Smooth muscle cell (in vitro differentiated cells): ENCODE results near the gene PRRX1. TPM values are rescaled to one million over a fixed set of nuclear protein-coding genes. Genes with fewer than 3 reads are reported as not detected.

ENCODE experiments used
- DNase-seq: peaks from one replicate; lab custom pipeline; 2025; ENCODE audit not compliant: unreplicated experiment; lab: John Stamatoyannopoulos, UW
- H2AFZ ChIP-seq: fragments of 200-600 bp; sonication (generic); 2 replicates; pipeline ENCODE4 v1.6.0; 2016; ENCODE audit warnings: antibody characterized with exemption, low read depth, mild to moderate bottlenecking
- H3F3A ChIP-seq: fragments of 200-600 bp; sonication (generic); 2 replicates; pipeline ENCODE4 v1.6.0; 2017; ENCODE audit warnings: antibody characterized with exemption, low read depth
- H3K27ac ChIP-seq: fragments of 200-600 bp; sonication (generic); 2 replicates; pipeline ENCODE4 v1.5.1; 2016; ENCODE audit warnings: low read depth, mild to moderate bottlenecking
- H3K27me3 ChIP-seq: fragments of 200-600 bp; sonication (generic); 2 replicates; pipeline ENCODE4 v1.6.1; 2016; ENCODE audit warnings: low read depth, mild to moderate bottlenecking
- H3K36me3 ChIP-seq: fragments of 200-600 bp; sonication (generic); 2 replicates; pipeline ENCODE4 v1.5.1; 2016; ENCODE audit warnings: low read depth
- H3K4me1 ChIP-seq: fragments of 200-600 bp; sonication (generic); 2 replicates; pipeline ENCODE4 v1.5.1; 2016; ENCODE audit warnings: low read depth
- H3K4me2 ChIP-seq: fragments of 200-600 bp; sonication (generic); 2 replicates; pipeline ENCODE4 v1.6.0; 2016; ENCODE audit warnings: mild to moderate bottlenecking
- H3K4me3 ChIP-seq: fragments of 200-600 bp; sonication (generic); 2 replicates; pipeline ENCODE4 v1.5.1; 2016; ENCODE audit warnings: mild to moderate bottlenecking
- H3K79me2 ChIP-seq: fragments of 200-600 bp; sonication (generic); 2 replicates; pipeline ENCODE4 v1.6.0; 2016; ENCODE audit warnings: low read depth, mild to moderate bottlenecking
- H3K9ac ChIP-seq: fragments of 200-600 bp; sonication (generic); 2 replicates; pipeline ENCODE4 v1.6.0; 2016; ENCODE audit warnings: low read depth
- H3K9me3 ChIP-seq: fragments of 200-600 bp; sonication (generic); replicated peaks from 2 replicates; pipeline ENCODE4 v1.5.1; 2016; ENCODE audit warnings: low read depth
- H4K20me1 ChIP-seq: fragments of 200-600 bp; sonication (generic); 2 replicates; pipeline ENCODE4 v1.6.0; 2016; ENCODE audit warnings: low read depth
- CTCF ChIP-seq: fragments of 200-600 bp; sonication (generic); IDR thresholded peaks from 2 replicates; pipeline ENCODE4 v1.5.1; 2017; ENCODE audit warnings: borderline replicate concordance, mild to moderate bottlenecking, antibody characterized with exemption; ENCODE audit not compliant: insufficient read depth, poor library complexity, severe bottlenecking
- WGBS: methylation state at CpG from one replicate; pipeline ENCODE4 v1.1.7; 2016; ENCODE audit warnings: low lambda C conversion rate; 5-methylcytosine and 5-hydroxymethylcytosine counted together
- polyA plus RNA-seq: library from polyadenylated mRNA; unstranded; fragments of >200 nt; fragmentation: Nextera tagmentation; extraction: Ambion mirVana; gene quantifications from 2 replicates; pipeline ENCODE4 v1.2.1, GENCODE V29; 2016
- total RNA-seq: library from RNA; depleted of rRNA; stranded (reverse); fragments of >200 nt; gene quantifications from 2 replicates; pipeline ENCODE4 v1.2.3, GENCODE V29; 2014

PRRX1 gene
- total and polyA plus RNA-seq, 2 experiments from 2014 or later: 31.9 to 59.6 TPM

DNA sequence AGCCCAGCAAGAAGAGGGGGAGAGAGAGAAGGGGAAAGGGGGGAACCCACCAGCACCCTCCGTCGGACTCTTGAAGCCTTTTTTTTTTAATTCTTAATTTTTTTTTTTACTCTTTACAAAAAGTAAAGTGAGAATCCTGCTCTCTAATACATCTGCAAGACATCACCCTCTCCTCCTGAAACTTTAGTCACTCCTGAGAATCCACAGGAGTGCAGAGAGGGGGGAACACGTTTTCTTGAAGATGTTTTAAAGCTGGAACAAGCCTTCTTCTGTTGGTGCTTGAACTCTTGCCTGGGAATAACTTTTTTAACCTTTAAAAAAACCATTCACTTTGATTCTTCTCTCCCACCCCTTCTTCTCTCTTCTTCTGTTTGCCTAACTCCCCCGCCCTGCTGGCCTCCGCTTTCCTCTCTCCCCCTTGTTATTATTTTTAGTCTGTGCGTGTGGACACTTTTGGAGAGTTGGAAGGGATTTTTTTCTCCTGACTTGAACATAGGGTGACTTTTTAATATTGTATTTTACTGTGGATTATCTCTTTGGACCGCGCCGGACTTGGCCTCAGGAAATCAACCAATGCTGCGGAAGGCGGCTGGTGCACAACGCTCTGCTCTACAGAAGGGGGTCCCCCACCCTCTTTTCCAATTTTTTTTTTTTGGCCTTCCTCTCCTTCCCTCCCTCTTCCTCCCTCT lies 383 bp upstream of the PRRX1 start:
- Histone ChIP-seq H3K9ac (peak overlapping the region; percentile 73), H3K36me3 (no peaks in the 10 kb centered on the region), H3K27me3 (peaks cover 73% of the 10 kb centered on the region), H3F3A (no peaks in the 10 kb centered on the region), H3K4me2 (peak overlapping the region; percentile 92), H3K9me3 (no peaks in the 10 kb centered on the region), H3K79me2 (peaks cover 45% of the 10 kb centered on the region), H2AFZ (peak overlapping the region; percentile 67), H4K20me1 (no peaks in the 10 kb centered on the region), H3K4me1 (peaks cover 48% of the 10 kb centered on the region), H3K4me3 (peak overlapping the region; percentile 82), H3K27ac (peak overlapping the region; percentile 76)
- DNase-seq: no peak
- WGBS: 3% methylated on average over 12 of the region's 12 CpGs
- no peak for TF ChIP-seq CTCF

DNA sequence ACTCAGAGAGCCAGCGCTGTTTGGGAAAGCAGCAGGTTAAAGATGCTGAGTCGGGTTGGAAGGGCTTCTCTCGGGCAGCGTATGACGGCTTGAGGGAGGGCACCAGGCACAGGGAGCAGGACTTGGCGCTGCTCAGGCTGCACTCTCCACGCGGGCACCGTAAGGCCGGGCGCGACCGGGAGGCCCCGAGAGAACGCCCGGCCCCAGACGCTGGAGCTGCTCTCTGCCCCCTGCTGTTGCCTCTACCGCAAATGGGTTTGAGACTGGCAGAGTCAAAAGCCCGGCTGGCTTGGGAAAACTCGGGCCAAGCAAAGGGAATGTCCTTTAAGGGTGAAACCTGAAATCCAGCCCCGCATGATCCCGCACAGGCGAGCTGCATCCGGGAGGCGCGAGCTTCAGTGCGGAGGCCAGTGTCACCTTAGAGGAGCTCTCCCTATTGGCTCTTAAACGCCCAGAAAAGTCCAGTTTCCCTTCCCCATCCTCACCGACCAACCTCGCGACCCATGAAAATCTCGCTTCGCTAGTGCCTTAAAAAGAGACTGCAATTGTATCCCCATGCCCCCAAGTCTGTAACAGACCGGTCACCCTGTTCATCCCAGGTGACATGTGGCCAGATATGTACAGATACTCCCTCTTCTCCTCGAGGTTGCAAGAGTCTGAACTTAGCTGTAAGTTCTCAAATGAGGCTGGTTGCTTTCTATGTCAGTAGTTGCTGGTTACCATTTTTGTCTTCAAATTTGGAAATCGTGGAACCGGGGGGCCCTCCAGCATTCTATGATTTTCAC lies 1.1 kb downstream of the PRRX1 start:
- WGBS: 6% methylated on average over 37 of the region's 37 CpGs
- no peaks in the 10 kb centered on the region for H3F3A ChIP-seq
- H3K9ac ChIP-seq: peak overlapping the region; percentile 73
- H3K79me2 ChIP-seq: peaks cover 59% of the 10 kb centered on the region
- H3K27me3 ChIP-seq: peaks cover 72% of the 10 kb centered on the region
- H3K36me3 ChIP-seq: no peaks in the 10 kb centered on the region
- peak overlapping the region; percentile 92 for H3K4me2 ChIP-seq
- no peaks in the 10 kb centered on the region for H4K20me1 ChIP-seq
- DNase-seq: no peak
- peak; percentile 25 for TF ChIP-seq CTCF
- H3K4me1 ChIP-seq: peaks cover 53% of the 10 kb centered on the region
- peak overlapping the region; percentile 76 for H3K27ac ChIP-seq
- peak overlapping the region; percentile 69 for H2AFZ ChIP-seq
- peak overlapping the region; percentile 82 for H3K4me3 ChIP-seq
- H3K9me3 ChIP-seq: no peaks in the 10 kb centered on the region

GRCh38 chr1:170665629-170666028 lies 1.7 kb downstream of the PRRX1 start:
- no peak for DNase-seq
- Histone ChIP-seq H3K4me3 (peak overlapping the region; percentile 82), H3K36me3 (no peaks in the 10 kb centered on the region), H3K9me3 (no peaks in the 10 kb centered on the region), H3K4me1 (peaks cover 47% of the 10 kb centered on the region), H3K9ac (peak overlapping the region; percentile 73), H3K79me2 (peaks cover 65% of the 10 kb centered on the region), H2AFZ (peak overlapping the region; percentile 69), H3K27ac (peak overlapping the region; percentile 76), H3K4me2 (peak overlapping the region; percentile 92), H3K27me3 (peaks cover 73% of the 10 kb centered on the region), H4K20me1 (no peaks in the 10 kb centered on the region), H3F3A (no peaks in the 10 kb centered on the region)
- no peak for TF ChIP-seq CTCF
- 30% methylated on average over 14 of the region's 14 CpGs for WGBS
